Activated CD4-positive, alpha-beta T cell treated with anti-CD3 and anti-CD28 coated beads, Interleukin-2, amount 50 U/mL, for 4 hours (primary cell): ENCODE results near the gene RASSF10.
"Not testable (repeated sequence)": the region's sequence is repeated elsewhere in the genome, so short reads cannot be mapped to it uniquely, and the experiment has no call there.

Experiments used
- DNase-seq, 2 experiments: peaks; one replicate each; pipeline ENCODE4 v3.0.0-alpha.2; 2020

The RASSF10 gene

GRCh38 chr11:13029872-13030271, 20.8 kb downstream of the RASSF10 start:
- no peak for DNase-seq

- DNase-seq, result no peak
Observed at GRCh38 chr11:13030857-13031256, 21.7 kb downstream of the RASSF10 start.

- DNase-seq, result no peak
Observed at GRCh38 chr11:13031349-13031748, 22.2 kb downstream of the RASSF10 start.

- DNase-seq, result no peak
Observed at GRCh38 chr11:13033760-13034533, 24.8 kb downstream of the RASSF10 start.

GRCh38 chr11:13035711-13036110, 26.6 kb downstream of the RASSF10 start:
- DNase-seq, result no peak

GRCh38 chr11:13036235-13036634, 27.1 kb downstream of the RASSF10 start:
- DNase-seq, result no peak

- DNase-seq, result no peak
Observed at GRCh38 chr11:13038366-13038765, 29.2 kb downstream of the RASSF10 start.

- DNase-seq, result no peak
Observed at GRCh38 chr11:13039126-13039525, 30.0 kb downstream of the RASSF10 start.

- no peak for DNase-seq
Observed at GRCh38 chr11:13040969-13041561, 31.9 kb downstream of the RASSF10 start.

- no peak for DNase-seq
Observed at GRCh38 chr11:13042873-13043342, 33.8 kb downstream of the RASSF10 start.

GRCh38 chr11:13043912-13044628, 35.0 kb downstream of the RASSF10 start:
- no peak for DNase-seq

GRCh38 chr11:13045089-13045488, 36.0 kb downstream of the RASSF10 start:
- DNase-seq, result not testable (repeated sequence)

GRCh38 chr11:13045734-13046133, 36.6 kb downstream of the RASSF10 start:
- no peak for DNase-seq

GRCh38 chr11:13046637-13047570, 37.8 kb downstream of the RASSF10 start:
- no peak for DNase-seq

GRCh38 chr11:13047884-13048283, 38.8 kb downstream of the RASSF10 start:
- no peak for DNase-seq

- no peak for DNase-seq
Observed at GRCh38 chr11:13051257-13051656, 42.1 kb downstream of the RASSF10 start.

GRCh38 chr11:13052130-13052571, 43.0 kb downstream of the RASSF10 start:
- no peak for DNase-seq

- no peak for DNase-seq
Observed at GRCh38 chr11:13053255-13053917, 44.3 kb downstream of the RASSF10 start.

- DNase-seq, result no peak
Observed at GRCh38 chr11:13054278-13054677, 45.2 kb downstream of the RASSF10 start.

GRCh38 chr11:13055200-13055599, 46.1 kb downstream of the RASSF10 start:
- DNase-seq, result no peak

GRCh38 chr11:13061294-13061990, 52.3 kb downstream of the RASSF10 start:
- no peak for DNase-seq
